Measurements from ENCODE around the gene SPATA2.
A peak's percentile ranks its signal among the peaks of the same experiment; 100 is the strongest.

SPATA2 gene

GRCh38 chr20:49889001-49889934 lies 26.1 kb downstream of the SPATA2 start:
- Histone ChIP-seq H3K9me3 (ENCODE audit: insufficient read depth, low read length, severe bottlenecking) (no peaks in the 10 kb centered on the region), H4K20me1 (ENCODE audit: insufficient read depth, low read length) (peaks cover 21% of the 10 kb centered on the region; the same call in 1 of the 2 replicates), H2AFZ (ENCODE audit: low read depth, low read length) (no peak overlapping the region), H3K79me2 (ENCODE audit: insufficient read depth, low read length) (no peaks in the 10 kb centered on the region), H3K4me3 (ENCODE audit: low read depth in 1 of 2, low read length in 2 of 2) (no peak overlapping the region), H3K4me1 (ENCODE audit: insufficient read depth, low read length) (no peaks in the 10 kb centered on the region), H3K27me3 (ENCODE audit: insufficient read depth, low read length, poor library complexity) (no peaks in the 10 kb centered on the region), H3K4me2 (ENCODE audit: insufficient read depth, low read length) (no peak overlapping the region), H3K36me3 (ENCODE audit: insufficient read depth, low read length) (peaks cover 51% of the 10 kb centered on the region), H3K27ac (ENCODE audit: low read length) (no peak overlapping the region), H3K9ac (ENCODE audit: low read depth, low read length) (no peak overlapping the region)
- ATAC-seq (ENCODE audit: insufficient read depth, low read depth) (no peak), DNase-seq (no peak)
- TF ChIP-seq CTCF (IDR thresholded peaks at IDR 0.05; ENCODE audit: borderline replicate concordance, extremely low read depth, low read length, poor library complexity, severe bottlenecking) (no peak), EZH2 (IDR thresholded peaks at IDR 0.05; ENCODE audit: borderline replicate concordance, low read depth, low read length, severe bottlenecking) (no peak)

DNA sequence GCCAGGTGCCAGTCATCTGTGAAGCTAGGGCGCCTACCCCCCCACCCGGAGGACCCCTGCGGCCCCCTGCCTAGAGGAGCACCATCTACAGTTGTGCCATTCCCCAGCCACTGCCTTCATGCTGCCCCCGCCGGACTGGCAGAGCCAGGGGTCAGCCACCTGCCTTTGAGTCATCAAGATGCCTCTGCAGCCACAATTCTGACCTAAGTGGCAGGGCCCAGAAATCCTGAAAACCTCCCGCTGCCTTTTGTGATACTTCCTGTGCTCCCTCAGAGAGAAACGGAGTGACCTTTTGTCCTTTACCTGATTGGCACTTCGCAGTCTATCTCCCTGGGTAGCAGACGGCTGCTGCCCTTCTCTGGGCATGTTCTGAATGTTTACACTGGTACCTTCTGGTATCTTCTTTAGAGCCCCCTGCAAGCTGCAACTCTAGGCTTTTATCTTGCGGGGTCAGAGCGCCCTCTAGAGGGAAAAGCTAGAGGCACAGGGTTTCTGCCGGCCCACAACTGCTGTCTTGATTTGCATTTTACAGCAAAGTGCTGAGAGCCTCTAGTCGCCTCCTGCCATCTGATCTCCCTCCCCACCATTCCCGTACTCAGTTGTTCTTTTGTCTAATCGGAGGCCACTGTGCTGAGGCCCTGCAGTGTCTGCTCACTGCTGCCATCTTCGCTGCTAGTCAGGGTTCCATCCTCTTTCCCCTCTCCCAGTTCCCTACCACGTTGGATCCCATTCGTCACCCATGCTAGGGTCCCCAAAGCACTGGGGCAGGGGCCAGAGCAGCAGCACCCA lies 26.9 kb downstream of the SPATA2 start:
- H3K4me1 ChIP-seq (ENCODE audit: insufficient read depth, low read length), result no peaks in the 10 kb centered on the region
- peak; percentile 73 for ATAC-seq (ENCODE audit: insufficient read depth, low read depth)
- peaks cover 18% of the 10 kb centered on the region; the same call in 1 of the 2 replicates for H4K20me1 ChIP-seq (ENCODE audit: insufficient read depth, low read length)
- peaks cover 59% of the 10 kb centered on the region for H3K36me3 ChIP-seq (ENCODE audit: insufficient read depth, low read length)
- H3K9ac ChIP-seq (ENCODE audit: low read depth, low read length), result no peak overlapping the region
- H2AFZ ChIP-seq (ENCODE audit: low read depth, low read length), result no peak overlapping the region
- H3K4me2 ChIP-seq (ENCODE audit: insufficient read depth, low read length), result no peak overlapping the region
- DNase-seq, result peak; percentile 69
- peak; percentile 89 for TF ChIP-seq CTCF (IDR thresholded peaks at IDR 0.05; ENCODE audit: borderline replicate concordance, extremely low read depth, low read length, poor library complexity, severe bottlenecking)
- TF ChIP-seq EZH2 (IDR thresholded peaks at IDR 0.05; ENCODE audit: borderline replicate concordance, low read depth, low read length, severe bottlenecking), result no peak
- no peaks in the 10 kb centered on the region for H3K79me2 ChIP-seq (ENCODE audit: insufficient read depth, low read length)
- no peak overlapping the region for H3K4me3 ChIP-seq (ENCODE audit: low read depth in 1 of 2, low read length in 2 of 2)
- no peaks in the 10 kb centered on the region for H3K9me3 ChIP-seq (ENCODE audit: insufficient read depth, low read length, severe bottlenecking)
- no peak overlapping the region for H3K27ac ChIP-seq (ENCODE audit: low read length)
- H3K27me3 ChIP-seq (ENCODE audit: insufficient read depth, low read length, poor library complexity), result no peaks in the 10 kb centered on the region

GRCh38 chr20:49887251-49888211 lies 27.8 kb downstream of the SPATA2 start:
- no peaks in the 10 kb centered on the region for H3K27me3 ChIP-seq (ENCODE audit: insufficient read depth, low read length, poor library complexity)
- no peak overlapping the region for H3K4me2 ChIP-seq (ENCODE audit: insufficient read depth, low read length)
- DNase-seq (no peak), ATAC-seq (ENCODE audit: insufficient read depth, low read depth) (no peak)
- no peaks in the 10 kb centered on the region for H3K4me1 ChIP-seq (ENCODE audit: insufficient read depth, low read length)
- peaks cover 64% of the 10 kb centered on the region for H3K36me3 ChIP-seq (ENCODE audit: insufficient read depth, low read length)
- H3K27ac ChIP-seq (ENCODE audit: low read length), result peak overlapping the region; percentile 30; the same call in 1 of the 2 replicates
- TF ChIP-seq CTCF (IDR thresholded peaks at IDR 0.05; ENCODE audit: borderline replicate concordance, extremely low read depth, low read length, poor library complexity, severe bottlenecking) (no peak), EZH2 (IDR thresholded peaks at IDR 0.05; ENCODE audit: borderline replicate concordance, low read depth, low read length, severe bottlenecking) (no peak)
- H2AFZ ChIP-seq (ENCODE audit: low read depth, low read length), result no peak overlapping the region
- H4K20me1 ChIP-seq (ENCODE audit: insufficient read depth, low read length), result peaks cover 18% of the 10 kb centered on the region; the same call in 1 of the 2 replicates
- no peaks in the 10 kb centered on the region for H3K9me3 ChIP-seq (ENCODE audit: insufficient read depth, low read length, severe bottlenecking)
- H3K4me3 ChIP-seq (ENCODE audit: low read depth in 1 of 2, low read length in 2 of 2), result no peak overlapping the region
- no peaks in the 10 kb centered on the region for H3K79me2 ChIP-seq (ENCODE audit: insufficient read depth, low read length)
- no peak overlapping the region for H3K9ac ChIP-seq (ENCODE audit: low read depth, low read length)

Measured in DND-41 (cell line).